GM18873 (cell line): Measurements from ENCODE around the gene PNCK.

Experiments
- ATAC-seq: cut with Tn5 transposase; IDR thresholded peaks from one replicate; pipeline ENCODE4 v1.9.1; 2021; ENCODE audit warnings: mild to moderate bottlenecking, moderate library complexity, moderate number of reproducible peaks; ENCODE audit not compliant: unreplicated experiment, low FRiP score

The PNCK gene

DNA sequence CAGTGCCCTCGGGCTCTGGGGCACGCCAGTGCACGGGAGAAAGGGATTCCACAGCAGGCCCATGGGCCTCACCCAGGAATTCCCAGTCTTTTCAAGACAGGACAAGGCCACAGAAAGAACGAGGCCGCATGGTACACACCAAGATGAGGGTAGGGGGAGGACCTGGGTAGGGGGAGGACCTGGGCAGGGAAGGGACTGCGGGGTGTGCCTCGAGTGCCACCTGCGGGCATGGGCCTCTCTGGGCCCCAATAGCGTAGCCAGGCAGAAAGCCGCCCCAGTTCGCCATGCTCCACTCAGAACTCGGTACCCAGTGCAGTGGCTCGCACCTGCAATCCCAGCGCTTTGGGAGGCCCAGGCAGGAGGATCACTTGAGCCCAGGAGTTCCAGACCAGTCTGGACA is 40.6 kb downstream of the PNCK start:
- no peak for ATAC-seq

DNA sequence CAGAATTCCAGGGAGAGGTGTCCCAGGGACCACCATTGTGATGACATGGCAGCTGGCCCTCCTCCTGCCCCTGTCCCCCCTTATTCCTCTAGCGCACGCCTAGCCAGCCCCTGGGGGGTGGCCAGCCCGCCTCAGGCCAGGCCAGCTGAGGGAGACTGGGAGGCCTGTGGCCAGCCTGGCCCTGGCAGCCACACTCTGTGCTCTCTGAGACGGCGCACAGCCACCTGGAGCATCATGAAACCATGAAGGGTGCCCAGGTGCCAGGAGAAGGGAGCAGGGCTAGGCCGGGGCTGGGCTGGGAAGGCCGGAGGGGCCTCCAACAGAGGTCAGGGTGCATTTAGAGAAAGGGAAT is 41.0 kb downstream of the PNCK start:
- no peak for ATAC-seq

- ATAC-seq: no peak
Measured at GRCh38 chrX:153631907-153632594, 41.6 kb downstream of the PNCK start.

- ATAC-seq: no peak
Measured at GRCh38 chrX:153631346-153631745, 42.3 kb downstream of the PNCK start.

DNA sequence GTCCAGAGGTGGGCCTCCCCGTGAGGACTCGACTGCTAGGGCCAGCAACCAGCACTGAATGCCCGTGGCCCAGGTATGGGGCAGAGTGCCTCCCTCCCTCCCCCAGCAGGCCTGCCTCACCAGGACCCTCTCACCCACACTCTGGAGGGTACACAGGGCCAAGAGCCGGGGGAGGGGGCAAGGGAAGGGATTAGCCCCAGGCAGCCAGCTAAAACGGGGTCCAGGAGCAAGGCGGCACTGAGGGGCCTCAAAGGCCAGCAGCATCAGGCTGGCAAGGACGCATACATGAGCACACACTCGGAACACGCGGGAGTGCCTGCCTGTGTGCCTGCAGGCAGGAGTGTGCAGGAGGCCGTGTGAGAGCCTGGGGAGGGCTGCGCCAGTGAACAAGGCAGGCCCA is 44.9 kb downstream of the PNCK start:
- ATAC-seq: no peak

DNA sequence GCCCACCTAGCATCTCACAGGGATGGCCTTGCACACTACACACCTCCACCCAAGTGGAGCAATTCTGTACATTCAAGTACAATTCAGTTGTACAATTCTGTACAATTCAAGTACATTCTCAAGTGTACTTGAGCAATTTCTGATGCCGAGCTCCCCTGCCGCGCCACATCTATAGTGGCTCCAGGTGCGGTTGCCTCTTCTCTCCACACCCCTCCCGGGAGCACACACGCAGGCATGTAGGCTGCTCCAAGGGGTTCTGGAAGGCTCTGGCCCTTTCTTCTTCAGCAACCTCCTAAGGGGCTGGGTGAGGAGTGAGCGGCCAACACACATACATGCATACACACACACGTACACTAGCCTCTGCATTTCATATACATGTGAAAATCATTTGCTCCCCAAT is 45.5 kb downstream of the PNCK start:
- no peak for ATAC-seq

GRCh38 chrX:153627675-153628111 is 45.9 kb downstream of the PNCK start:
- ATAC-seq: no peak

DNA sequence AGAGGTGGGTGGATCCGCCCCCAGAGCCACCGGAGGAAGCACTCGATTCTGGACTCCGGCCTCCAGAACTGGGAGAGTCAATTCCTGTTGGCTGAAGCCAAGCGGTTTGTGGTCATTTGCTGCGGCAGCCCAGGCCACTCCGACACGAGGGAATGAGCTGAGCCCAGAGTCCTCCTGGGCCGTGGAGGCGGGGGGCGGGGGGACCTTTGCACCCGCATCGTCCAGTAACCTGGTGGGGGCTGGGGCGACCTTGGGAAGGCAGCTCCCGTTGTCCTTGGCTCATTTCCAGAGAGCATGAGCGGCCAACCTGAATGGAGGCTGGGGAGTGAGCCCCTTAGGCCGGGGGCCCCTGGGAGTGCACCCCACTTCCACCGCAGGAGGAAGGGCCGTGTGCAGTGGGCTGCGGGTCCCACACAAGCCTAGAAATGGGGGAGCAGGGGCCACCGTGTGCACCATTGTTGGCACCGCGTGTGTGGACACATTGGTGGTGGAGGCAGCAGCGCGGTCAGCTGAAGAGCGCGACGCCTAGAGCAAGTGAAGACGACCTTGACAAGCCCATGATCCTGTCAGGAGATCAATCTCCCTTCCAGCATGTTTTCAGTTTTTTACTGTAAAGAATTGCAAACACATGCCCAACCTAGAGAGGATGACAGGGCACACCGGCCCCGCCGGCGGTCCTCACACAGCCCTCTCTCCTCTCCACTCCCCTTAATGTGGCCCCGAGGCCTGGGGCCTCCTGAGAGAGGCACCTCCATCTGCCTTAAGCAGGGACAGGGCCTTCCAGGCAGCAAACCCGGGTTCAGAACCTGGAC is 46.5 kb downstream of the PNCK start:
- no peak for ATAC-seq

- ATAC-seq: no peak
Measured at GRCh38 chrX:153626025-153626633, 47.5 kb downstream of the PNCK start.

DNA sequence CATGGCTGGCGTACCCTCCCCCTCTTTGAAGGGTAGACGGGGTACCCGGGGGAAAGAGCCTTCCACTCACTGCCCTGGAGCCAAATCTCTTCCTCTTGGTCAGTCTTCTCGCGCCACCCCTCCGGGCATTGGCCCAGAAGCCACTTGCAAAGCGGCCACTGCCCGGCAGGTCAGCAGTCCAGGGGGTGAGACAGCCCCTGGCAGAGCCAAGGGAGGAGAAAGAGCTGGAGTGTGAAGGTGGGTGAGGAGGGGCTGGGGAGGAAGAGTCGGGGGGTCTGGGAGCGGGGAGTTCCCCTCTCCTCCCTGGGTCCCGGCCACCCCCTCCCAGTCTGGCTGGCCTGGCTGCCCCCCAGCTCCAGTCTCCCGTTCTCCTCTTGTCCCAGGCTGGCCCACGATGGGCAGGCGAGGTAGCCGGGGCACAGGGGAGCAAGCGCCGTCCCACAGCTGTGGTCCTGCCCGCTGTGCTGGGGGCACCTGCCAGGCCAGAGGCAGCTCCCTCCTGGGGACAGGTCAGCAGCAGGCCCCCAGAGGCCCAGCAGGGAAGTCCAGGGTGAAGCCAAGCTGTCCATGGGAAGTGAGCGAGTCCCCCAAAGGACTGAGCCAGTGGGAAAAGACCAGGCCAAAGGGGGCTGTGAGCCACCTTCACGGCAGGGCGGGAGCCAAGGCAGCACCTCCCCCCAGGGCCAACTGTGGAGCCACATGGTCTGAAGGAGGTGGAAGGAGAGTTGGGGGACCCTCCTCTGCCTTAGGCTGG is 48.2 kb downstream of the PNCK start:
- ATAC-seq: no peak

GRCh38 chrX:153624196-153625091 is 49.2 kb downstream of the PNCK start:
- ATAC-seq: no peak

DNA sequence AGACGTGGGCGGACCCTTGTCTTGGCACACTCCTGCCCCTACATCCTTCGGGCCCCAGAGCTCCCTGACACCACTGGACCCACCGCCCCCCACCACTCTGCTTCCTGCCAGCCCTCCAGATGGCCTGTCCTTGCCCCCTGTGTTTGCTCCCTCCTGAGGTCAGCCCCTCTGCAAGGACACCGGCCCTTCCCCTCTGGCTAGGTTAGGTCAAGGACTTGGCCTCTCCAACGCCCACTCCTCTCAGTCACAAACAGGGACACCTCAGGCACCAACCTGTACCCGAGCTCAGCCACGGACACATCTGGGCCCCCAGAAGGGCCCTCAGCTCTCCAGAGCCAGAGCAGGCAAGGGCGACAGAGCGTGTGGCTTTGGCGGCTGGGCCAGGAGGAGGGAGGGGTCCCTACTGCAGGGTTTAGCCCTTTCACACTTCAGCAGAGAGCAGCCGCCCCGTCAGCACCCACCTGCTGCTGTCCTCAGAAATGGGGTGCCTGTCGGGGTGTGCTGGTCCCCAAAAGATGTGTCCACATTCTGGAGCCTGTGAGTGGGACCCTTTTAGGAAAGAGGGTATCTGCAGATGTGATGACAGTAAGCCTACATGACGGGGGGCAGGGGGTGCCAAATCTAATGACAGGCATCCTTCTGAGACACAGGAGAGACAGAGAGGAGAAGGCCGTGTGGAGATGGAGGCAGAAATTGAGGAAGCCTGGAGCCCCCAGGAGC is 50.1 kb downstream of the PNCK start:
- no peak for ATAC-seq

DNA sequence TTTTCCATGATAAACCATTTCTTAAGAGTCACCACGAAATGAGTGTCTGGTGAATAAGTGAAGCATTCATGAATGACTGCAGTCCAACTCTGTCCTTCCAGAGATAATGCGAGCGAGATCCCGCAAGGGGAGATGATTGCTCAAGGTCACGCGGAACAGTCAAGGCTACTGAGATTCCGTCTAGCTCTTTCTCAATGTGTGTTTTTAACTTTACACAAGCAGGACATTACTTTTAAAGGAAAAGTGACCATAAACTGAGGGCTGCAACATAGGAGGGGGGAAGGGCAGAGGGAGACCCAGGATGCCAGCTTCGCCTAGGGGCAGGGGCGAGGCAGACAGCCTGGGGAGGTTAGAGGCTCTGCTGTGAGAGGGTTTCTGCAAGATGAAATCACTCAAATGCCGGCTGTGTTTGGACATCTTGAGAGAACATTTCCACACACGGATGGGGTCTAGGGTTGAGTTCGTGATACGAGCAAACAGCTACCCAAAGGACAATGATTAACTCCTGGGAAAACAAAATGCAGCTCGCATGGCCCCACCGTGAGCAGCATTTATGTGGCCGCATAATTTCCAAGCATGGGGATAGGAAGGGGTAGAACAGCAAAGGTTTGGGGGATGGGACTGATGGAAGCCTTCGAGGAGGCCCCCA is 50.8 kb downstream of the PNCK start:
- ATAC-seq: no peak

GRCh38 chrX:153621949-153622598 is 51.5 kb downstream of the PNCK start:
- ATAC-seq: no peak

DNA sequence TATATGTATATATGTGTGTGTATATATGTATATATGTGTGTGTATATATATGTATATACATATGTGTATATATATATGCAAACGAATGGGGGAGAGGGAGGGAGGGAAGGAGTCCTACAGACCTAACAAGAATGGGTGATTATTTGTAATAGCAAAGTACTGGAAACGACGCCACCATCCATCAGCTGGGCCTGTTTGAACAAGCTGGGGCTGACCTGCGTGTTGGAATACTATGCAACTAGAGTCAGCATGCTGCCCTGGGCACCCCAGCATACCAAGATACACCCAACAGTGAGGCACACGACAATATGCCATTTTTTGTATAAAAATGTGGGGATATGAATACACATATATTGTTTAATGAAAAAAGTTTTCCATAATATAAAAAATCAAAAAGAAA is 53.0 kb downstream of the PNCK start:
- ATAC-seq: no peak
